Neural progenitor cell (in vitro differentiated cells): ENCODE data around the gene PDE1A. TPM values are rescaled to one million over a fixed set of nuclear protein-coding genes. Genes with fewer than 3 reads are reported as not detected.

ENCODE experiments used
- DNase-seq: peaks from one replicate; pipeline ENCODE4 v3.0.0-alpha.2; 2016; ENCODE audit warnings: low spot score
- H2AFZ ChIP-seq: fragments of 200-600 bp; sonication (generic); replicated peaks from 2 replicates; pipeline ENCODE4 v1.6.1; 2016; ENCODE audit warnings: antibody characterized with exemption
- H3F3A ChIP-seq: fragments of 200-600 bp; sonication (generic); 2 replicates; pipeline ENCODE4 v1.6.1; 2016; ENCODE audit warnings: antibody characterized with exemption, low read depth
- H3K27ac ChIP-seq: fragments of 200-600 bp; sonication (generic); 2 replicates; pipeline ENCODE4 v1.5.1; 2016; ENCODE audit warnings: mild to moderate bottlenecking
- H3K27me3 ChIP-seq: fragments of 200-600 bp; sonication (generic); 2 replicates; pipeline ENCODE4 v1.6.1; 2016; ENCODE audit warnings: mild to moderate bottlenecking, moderate library complexity
- H3K36me3 ChIP-seq: fragments of 200-600 bp; sonication (generic); 2 replicates; pipeline ENCODE4 v1.5.1; 2016
- H3K4me1 ChIP-seq: fragments of 200-600 bp; sonication (generic); 2 replicates; pipeline ENCODE4 v1.6.1; 2016; ENCODE audit warnings: mixed run types
- H3K4me2 ChIP-seq: fragments of 200-600 bp; sonication (generic); 2 replicates; pipeline ENCODE4 v1.6.1; 2016
- H3K4me3 ChIP-seq: fragments of 200-600 bp; sonication (generic); 2 replicates; pipeline ENCODE4 v1.5.1; 2016
- H3K79me2 ChIP-seq: fragments of 200-600 bp; sonication (generic); 2 replicates; pipeline ENCODE4 v1.6.1; 2016; ENCODE audit warnings: low read depth
- H3K9ac ChIP-seq: fragments of 200-600 bp; sonication (generic); 2 replicates; pipeline ENCODE4 v1.6.1; 2016
- H3K9me3 ChIP-seq: fragments of 200-600 bp; sonication (generic); 2 replicates; pipeline ENCODE4 v1.5.1; 2016; ENCODE audit warnings: low read depth
- H4K20me1 ChIP-seq: fragments of 200-600 bp; sonication (generic); 2 replicates; pipeline ENCODE4 v1.6.1; 2016; ENCODE audit warnings: low read depth
- H3K27ac Mint-ChIP-seq: 3 replicates; pipeline ENCODE4 v1.8.0; 2021; ENCODE audit warnings: mixed read lengths
- H3K27me3 Mint-ChIP-seq: 2 replicates; pipeline ENCODE4 v1.8.0; 2022; ENCODE audit warnings: low read depth, mild to moderate bottlenecking, inconsistent platforms, moderate library complexity, mixed read lengths; ENCODE audit not compliant: insufficient read depth
- H3K36me3 Mint-ChIP-seq: 3 replicates; pipeline ENCODE4 v1.8.0; 2021; ENCODE audit warnings: mixed read lengths
- H3K4me1 Mint-ChIP-seq: 3 replicates; pipeline ENCODE4 v1.8.0; 2021; ENCODE audit warnings: mixed read lengths
- H3K4me3 Mint-ChIP-seq: 3 replicates; pipeline ENCODE4 v1.8.0; 2021; ENCODE audit warnings: mild to moderate bottlenecking, moderate library complexity, mixed read lengths
- H3K9me3 Mint-ChIP-seq: 3 replicates; pipeline ENCODE4 v1.8.0; 2020; ENCODE audit warnings: mixed read lengths
- CTCF ChIP-seq: fragments of 200-600 bp; sonication (generic); IDR thresholded peaks from 2 replicates; pipeline ENCODE4 v1.5.1; 2017; ENCODE audit warnings: antibody characterized with exemption, mild to moderate bottlenecking
- EZH2 ChIP-seq: fragments of 200-600 bp; sonication (generic); IDR thresholded peaks from 2 replicates; pipeline ENCODE4 v1.6.1; 2017; ENCODE audit warnings: antibody characterized with exemption, mild to moderate bottlenecking, moderate library complexity
- EZH2phosphoT487 ChIP-seq: fragments of 200-600 bp; sonication (generic); IDR thresholded peaks from 2 replicates; pipeline ENCODE4 v1.6.1; 2017; ENCODE audit warnings: antibody characterized with exemption
- total RNA-seq: library from RNA; depleted of rRNA; stranded (reverse); fragments of >200 nt; gene quantifications from 2 replicates; pipeline ENCODE4 v1.2.3, GENCODE V29; 2015; ENCODE audit warnings: low replicate concordance

PDE1A gene
- total RNA-seq, 1 donor from 2014 or later, result not detected

GRCh38 chr2:182406221-182406620 lies 20.6 kb downstream of the PDE1A start:
- H3K36me3 Mint-ChIP-seq, result peaks cover 12% of the 10 kb centered on the region
- Histone ChIP-seq H3K4me2 (no peak overlapping the region), H3K4me3 (no peak overlapping the region), H3K27me3 (no peaks in the 10 kb centered on the region), H3F3A (no peaks in the 10 kb centered on the region), H3K4me1 (peaks cover 3% of the 10 kb centered on the region), H3K79me2 (no peaks in the 10 kb centered on the region), H3K9ac (no peak overlapping the region), H3K36me3 (no peaks in the 10 kb centered on the region), H2AFZ (no peak overlapping the region), H3K9me3 (no peaks in the 10 kb centered on the region), H4K20me1 (no peaks in the 10 kb centered on the region), H3K27ac (no peak overlapping the region)
- no peaks in the 10 kb centered on the region for H3K27me3 Mint-ChIP-seq
- H3K27ac Mint-ChIP-seq, result no peak overlapping the region
- no peak overlapping the region for H3K4me3 Mint-ChIP-seq
- TF ChIP-seq CTCF, result no peak
- TF ChIP-seq EZH2, result no peak
- no peak for TF ChIP-seq EZH2phosphoT487
- peaks cover 12% of the 10 kb centered on the region for H3K9me3 Mint-ChIP-seq
- peaks cover 10% of the 10 kb centered on the region for H3K4me1 Mint-ChIP-seq
- DNase-seq, result no peak

DNA sequence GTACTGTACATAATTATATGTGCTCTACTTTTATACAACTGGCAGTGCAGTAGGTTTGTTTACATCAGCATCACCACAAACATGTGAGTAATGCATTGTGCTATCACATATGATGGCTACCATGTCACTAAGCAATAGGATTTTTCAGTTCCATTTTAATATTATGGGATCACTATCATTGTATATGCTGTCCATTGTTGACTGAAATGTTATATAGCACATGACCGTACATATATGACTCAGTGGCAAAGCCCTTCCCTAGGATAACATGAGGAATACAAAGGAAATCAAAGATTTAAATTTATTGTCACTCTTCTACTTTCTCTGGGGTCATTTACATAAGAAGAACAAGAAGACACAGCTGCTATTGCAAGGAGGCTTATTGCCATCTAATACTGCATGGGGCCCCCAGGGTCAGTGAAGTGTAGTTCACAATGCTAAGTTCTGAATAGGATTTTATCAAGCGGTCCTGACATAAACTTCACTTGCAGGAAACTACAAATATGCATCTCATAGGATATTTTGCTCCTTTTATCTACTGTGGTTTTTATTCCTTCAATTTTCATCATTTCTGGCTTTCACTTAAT lies 21.8 kb downstream of the PDE1A start:
- peaks cover 10% of the 10 kb centered on the region for H3K4me1 Mint-ChIP-seq
- Histone ChIP-seq H3K9me3 (no peaks in the 10 kb centered on the region), H3K4me3 (no peak overlapping the region), H3K36me3 (no peaks in the 10 kb centered on the region), H2AFZ (no peak overlapping the region), H3K4me2 (no peak overlapping the region), H3F3A (no peaks in the 10 kb centered on the region), H3K27me3 (no peaks in the 10 kb centered on the region), H3K79me2 (no peaks in the 10 kb centered on the region), H4K20me1 (no peaks in the 10 kb centered on the region), H3K27ac (no peak overlapping the region), H3K4me1 (peaks cover 3% of the 10 kb centered on the region), H3K9ac (no peak overlapping the region)
- TF ChIP-seq EZH2phosphoT487 (no peak), CTCF (no peak)
- H3K27me3 Mint-ChIP-seq, result no peaks in the 10 kb centered on the region
- DNase-seq, result no peak
- H3K4me3 Mint-ChIP-seq, result no peak overlapping the region
- H3K9me3 Mint-ChIP-seq, result peaks cover 12% of the 10 kb centered on the region
- H3K27ac Mint-ChIP-seq, result no peak overlapping the region
- H3K36me3 Mint-ChIP-seq, result peaks cover 12% of the 10 kb centered on the region

- H3K4me2 ChIP-seq, result no peak overlapping the region
- TF ChIP-seq EZH2 (no peak), EZH2phosphoT487 (no peak), CTCF (no peak)
- H3K4me3 Mint-ChIP-seq, result no peak overlapping the region
Measured at GRCh38 chr2:182404092-182404491, 22.7 kb downstream of the PDE1A start.

More at GRCh38 chr2:182404092-182404491, 22.7 kb downstream of the PDE1A start:
- Mint-ChIP-seq H3K27ac (no peak overlapping the region), H3K4me1 (peaks cover 10% of the 10 kb centered on the region), H3K27me3 (no peaks in the 10 kb centered on the region), H3K36me3 (peaks cover 12% of the 10 kb centered on the region), H3K9me3 (peaks cover 12% of the 10 kb centered on the region)
- Histone ChIP-seq H3K9ac (no peak overlapping the region), H3K4me3 (no peak overlapping the region), H3K36me3 (no peaks in the 10 kb centered on the region), H3K27ac (no peak overlapping the region), H3K27me3 (no peaks in the 10 kb centered on the region), H3K79me2 (no peaks in the 10 kb centered on the region), H3K4me1 (peaks cover 3% of the 10 kb centered on the region), H2AFZ (no peak overlapping the region), H4K20me1 (no peaks in the 10 kb centered on the region), H3K9me3 (no peaks in the 10 kb centered on the region), H3F3A (no peaks in the 10 kb centered on the region)
- DNase-seq, result no peak
